Measurements from ENCODE around the gene DDX3Y. TPM values are rescaled to one million over a fixed set of nuclear protein-coding genes. Genes with fewer than 3 reads are reported as not detected.
A peak's percentile ranks its signal among the peaks of the same experiment; 100 is the strongest.

The DDX3Y gene
- 100 to 1,000 TPM in 1 of 2 donors, 10 to 100 TPM in 1; 75.7 to 127 TPM for total RNA-seq

DNA sequence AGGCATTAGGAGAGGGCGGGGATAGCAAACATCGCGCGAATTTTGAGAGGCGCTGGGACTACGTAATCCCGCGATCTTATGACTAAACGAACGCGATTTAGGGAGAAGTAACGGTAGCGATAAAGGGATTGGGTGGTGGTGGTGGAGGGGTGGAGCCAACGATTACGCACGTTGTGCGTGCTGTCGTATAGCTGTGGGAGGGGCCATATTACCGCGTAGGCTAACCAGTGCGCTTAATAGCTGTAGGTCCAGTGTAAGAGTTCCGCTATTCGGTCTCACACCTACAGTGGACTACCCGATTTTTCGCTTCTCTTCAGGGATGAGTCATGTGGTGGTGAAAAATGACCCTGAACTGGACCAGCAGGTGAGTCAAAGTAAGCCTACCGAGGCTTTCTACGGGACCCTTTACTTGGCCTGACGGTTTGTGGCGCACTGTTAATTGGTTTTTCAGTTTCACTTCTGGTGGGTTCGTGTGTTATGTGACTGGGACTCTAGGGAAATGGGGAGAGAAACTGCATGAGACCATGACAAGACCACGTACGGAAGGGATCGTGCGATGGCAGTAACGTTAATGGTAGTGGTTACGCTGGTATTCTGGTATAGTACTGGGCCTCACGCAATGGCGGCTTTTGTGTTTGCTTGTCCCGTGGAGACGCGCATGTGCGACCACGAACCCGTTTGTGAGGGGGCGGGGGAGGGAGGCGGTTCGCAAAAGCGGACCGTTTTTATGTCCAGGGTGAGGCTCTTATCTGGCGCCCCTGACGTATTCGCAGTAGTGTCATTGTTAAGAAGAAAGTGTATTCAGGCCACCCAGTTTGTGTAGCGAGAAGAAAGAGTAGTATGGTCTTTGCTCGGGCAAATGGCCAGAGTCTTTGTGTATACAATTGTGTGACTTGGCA is at the start of gene DDX3Y:
TSS of gene DDX3Y (plus strand) at position 251 of the 899 bp plus-strand sequence. CDS start at position 320, 69 bp downstream.
- Histone ChIP-seq H3K4me3 (peak within 1 kb of the TSS; percentile 93), H3K36me3 (no peaks in the 10 kb centered on the region), H3K9me3 (no peaks in the 10 kb centered on the region), H3K27me3 (replicated peaks; ENCODE audit: insufficient read depth) (no peaks in the 10 kb centered on the region), H3K27ac (peak within 1 kb of the TSS; percentile 98 to 99), H3K4me1 (ENCODE audit: control insufficient read depth in 1 of 2, low read depth in 2 of 2) (peaks cover 0 to 23% of the 10 kb centered on the region in 2 donors)
- DNase-seq (ENCODE audit: low spot score) (peak; percentile 50), ATAC-seq (ENCODE audit: insufficient number of reproducible peaks, low FRiP score, low read depth) (peak; percentile 96)
- TF ChIP-seq, protein P1, sequence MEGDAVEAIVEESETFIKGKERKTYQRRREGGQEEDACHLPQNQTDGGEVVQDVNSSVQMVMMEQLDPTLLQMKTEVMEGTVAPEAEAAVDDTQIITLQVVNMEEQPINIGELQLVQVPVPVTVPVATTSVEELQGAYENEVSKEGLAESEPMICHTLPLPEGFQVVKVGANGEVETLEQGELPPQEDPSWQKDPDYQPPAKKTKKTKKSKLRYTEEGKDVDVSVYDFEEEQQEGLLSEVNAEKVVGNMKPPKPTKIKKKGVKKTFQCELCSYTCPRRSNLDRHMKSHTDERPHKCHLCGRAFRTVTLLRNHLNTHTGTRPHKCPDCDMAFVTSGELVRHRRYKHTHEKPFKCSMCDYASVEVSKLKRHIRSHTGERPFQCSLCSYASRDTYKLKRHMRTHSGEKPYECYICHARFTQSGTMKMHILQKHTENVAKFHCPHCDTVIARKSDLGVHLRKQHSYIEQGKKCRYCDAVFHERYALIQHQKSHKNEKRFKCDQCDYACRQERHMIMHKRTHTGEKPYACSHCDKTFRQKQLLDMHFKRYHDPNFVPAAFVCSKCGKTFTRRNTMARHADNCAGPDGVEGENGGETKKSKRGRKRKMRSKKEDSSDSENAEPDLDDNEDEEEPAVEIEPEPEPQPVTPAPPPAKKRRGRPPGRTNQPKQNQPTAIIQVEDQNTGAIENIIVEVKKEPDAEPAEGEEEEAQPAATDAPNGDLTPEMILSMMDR (IDR thresholded peaks at IDR 0.05): no peak

DNA sequence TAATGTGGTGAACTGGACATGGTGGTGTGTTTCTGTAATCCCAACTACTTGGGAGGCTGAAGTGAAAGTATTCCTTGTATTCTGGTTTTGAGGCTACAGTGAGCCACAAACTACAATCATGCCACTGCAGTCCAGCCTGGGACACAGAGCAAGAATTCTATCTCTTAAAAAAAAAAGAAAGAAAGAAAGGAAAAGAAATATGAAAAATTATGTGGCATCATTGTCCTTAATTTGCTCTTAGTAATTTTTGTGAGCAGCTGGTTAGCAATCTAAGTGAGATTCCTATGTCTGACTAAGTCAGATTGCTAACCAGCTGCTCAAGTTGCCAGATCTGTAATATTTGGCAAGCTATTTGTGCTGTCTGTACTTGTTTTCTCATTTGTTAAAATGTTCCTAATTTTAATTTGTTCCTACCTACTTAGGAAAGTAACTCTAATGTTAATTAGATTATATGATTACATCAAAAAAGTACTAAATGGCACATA is 48.8 kb upstream of the DDX3Y start:
- Histone ChIP-seq H3K4me3 (no peak overlapping the region), H3K4me1 (ENCODE audit: control insufficient read depth in 1 of 2, low read depth in 2 of 2) (no peaks in the 10 kb centered on the region), H3K27ac (no peak overlapping the region), H3K9me3 (no peaks in the 10 kb centered on the region), H3K27me3 (replicated peaks; ENCODE audit: insufficient read depth) (no peaks in the 10 kb centered on the region), H3K36me3 (no peaks in the 10 kb centered on the region)
- TF ChIP-seq, protein P1 (IDR thresholded peaks at IDR 0.05): no peak
- no peak for ATAC-seq (ENCODE audit: insufficient number of reproducible peaks, low FRiP score, low read depth)
- no peak for DNase-seq (ENCODE audit: low spot score)

DNA sequence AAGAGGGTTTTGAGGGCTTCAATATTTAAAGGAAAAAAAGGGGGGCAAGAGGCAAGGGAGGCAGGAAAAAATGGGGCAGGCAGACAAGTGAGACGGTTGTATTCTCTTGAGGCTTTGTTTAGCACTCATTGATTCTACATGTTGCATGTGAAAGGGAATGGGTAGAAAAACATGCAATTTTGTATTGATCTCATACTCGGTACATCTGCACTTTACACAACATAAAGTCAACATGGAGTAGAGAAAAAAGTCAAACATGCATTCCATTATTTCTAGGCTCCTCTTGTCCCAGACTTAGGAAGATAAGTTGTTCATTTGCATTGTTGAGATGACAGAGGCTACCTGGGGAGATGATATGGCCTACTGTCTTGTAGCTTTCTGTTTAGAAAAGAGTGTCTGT is 36.7 kb upstream of the DDX3Y start:
- H3K27me3 ChIP-seq (replicated peaks; ENCODE audit: insufficient read depth): no peaks in the 10 kb centered on the region
- no peaks in the 10 kb centered on the region for H3K9me3 ChIP-seq
- no peak for ATAC-seq (ENCODE audit: insufficient number of reproducible peaks, low FRiP score, low read depth)
- no peaks in the 10 kb centered on the region for H3K36me3 ChIP-seq
- no peak overlapping the region for H3K27ac ChIP-seq
- DNase-seq (ENCODE audit: low spot score): no peak
- TF ChIP-seq, protein P1 (IDR thresholded peaks at IDR 0.05): no peak
- H3K4me1 ChIP-seq (ENCODE audit: control insufficient read depth in 1 of 2, low read depth in 2 of 2): no peaks in the 10 kb centered on the region
- H3K4me3 ChIP-seq: no peak overlapping the region

DNA sequence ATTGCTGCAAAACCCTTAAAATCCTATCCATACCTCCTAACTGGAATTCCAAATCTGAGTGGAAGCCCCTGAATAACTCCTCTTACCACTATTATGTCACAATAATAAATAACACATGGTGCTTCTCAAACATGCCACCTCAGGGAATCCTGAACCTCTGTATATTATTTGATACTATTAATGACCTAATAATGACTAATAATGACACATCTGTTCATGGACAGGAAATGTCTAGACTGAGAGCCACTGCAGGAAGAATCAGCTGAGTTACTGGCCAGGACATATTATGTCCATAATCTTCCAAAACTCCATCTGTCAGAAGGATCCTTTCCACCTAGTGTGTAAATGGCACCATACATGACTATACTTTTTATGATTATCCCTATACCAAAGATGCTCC is 7.7 kb upstream of the DDX3Y start:
- no peaks in the 10 kb centered on the region for H3K4me1 ChIP-seq (ENCODE audit: control insufficient read depth in 1 of 2, low read depth in 2 of 2)
- no peaks in the 10 kb centered on the region for H3K36me3 ChIP-seq
- TF ChIP-seq, protein P1 (IDR thresholded peaks at IDR 0.05): no peak
- no peaks in the 10 kb centered on the region for H3K27me3 ChIP-seq (replicated peaks; ENCODE audit: insufficient read depth)
- ATAC-seq (ENCODE audit: insufficient number of reproducible peaks, low FRiP score, low read depth) (no peak), DNase-seq (ENCODE audit: low spot score) (no peak)
- H3K27ac ChIP-seq: no peak overlapping the region
- no peak overlapping the region for H3K4me3 ChIP-seq
- no peaks in the 10 kb centered on the region for H3K9me3 ChIP-seq

DNA sequence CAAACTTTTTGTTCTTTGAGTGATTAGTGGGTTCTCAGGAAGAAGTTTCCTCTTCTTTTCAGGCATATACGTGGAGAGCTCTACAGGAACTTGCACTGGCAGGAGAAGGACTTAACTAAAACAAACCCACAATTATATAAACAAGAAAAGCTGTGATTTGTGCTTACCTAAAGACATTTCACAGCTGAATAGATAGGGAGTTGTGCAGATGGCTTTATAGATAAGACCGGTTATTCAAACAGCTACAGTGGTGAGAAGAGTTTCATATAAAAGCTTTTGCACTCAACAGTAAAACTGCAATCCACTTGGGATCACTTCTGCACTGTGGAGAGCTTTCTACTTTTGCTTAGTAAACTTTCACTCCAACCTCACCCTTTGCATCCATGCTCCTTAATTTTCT is 6.1 kb upstream of the DDX3Y start:
- Histone ChIP-seq H3K4me1 (ENCODE audit: control insufficient read depth in 1 of 2, low read depth in 2 of 2) (no peaks in the 10 kb centered on the region), H3K27ac (no peak overlapping the region), H3K27me3 (replicated peaks; ENCODE audit: insufficient read depth) (no peaks in the 10 kb centered on the region), H3K4me3 (no peak overlapping the region), H3K36me3 (no peaks in the 10 kb centered on the region), H3K9me3 (no peaks in the 10 kb centered on the region)
- DNase-seq (ENCODE audit: low spot score): no peak
- TF ChIP-seq, protein P1 (IDR thresholded peaks at IDR 0.05): no peak
- ATAC-seq (ENCODE audit: insufficient number of reproducible peaks, low FRiP score, low read depth): no peak

All from thoracic aorta (tissue), 2 donors.